ENCODE data around the gene GALNTL6.
"Not testable (repeated sequence)": the region's sequence is repeated elsewhere in the genome, so short reads cannot be mapped to it uniquely, and the experiment has no call there.

Gene GALNTL6

GRCh38 chr4:172411149-172411548 is 597.9 kb downstream of the GALNTL6 start:
- no peak for DNase-seq

- no peak for DNase-seq
These were observed 599.8 kb downstream of the GALNTL6 start for GRCh38 chr4:172412851-172413580.

DNA sequence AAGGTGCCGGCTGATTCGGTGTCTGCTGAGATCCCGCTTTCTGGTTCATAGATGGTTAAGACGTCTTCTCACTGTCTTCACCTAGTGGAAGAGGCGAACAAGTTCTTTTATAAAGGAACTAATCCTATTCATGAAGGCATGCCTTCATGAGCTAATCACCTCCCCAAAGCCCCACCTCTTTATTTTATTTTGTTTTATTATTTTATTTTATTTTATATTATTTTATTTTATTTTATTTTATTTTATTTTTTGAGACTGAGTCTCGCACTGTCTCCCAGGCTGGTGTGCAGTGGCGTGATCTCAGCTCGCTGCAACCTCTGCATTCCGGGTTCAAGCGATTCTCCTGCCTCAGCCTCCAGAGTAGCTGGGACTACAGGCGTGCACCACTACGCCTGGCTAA is 615.8 kb downstream of the GALNTL6 start:
- not testable (repeated sequence) for DNase-seq

DNA sequence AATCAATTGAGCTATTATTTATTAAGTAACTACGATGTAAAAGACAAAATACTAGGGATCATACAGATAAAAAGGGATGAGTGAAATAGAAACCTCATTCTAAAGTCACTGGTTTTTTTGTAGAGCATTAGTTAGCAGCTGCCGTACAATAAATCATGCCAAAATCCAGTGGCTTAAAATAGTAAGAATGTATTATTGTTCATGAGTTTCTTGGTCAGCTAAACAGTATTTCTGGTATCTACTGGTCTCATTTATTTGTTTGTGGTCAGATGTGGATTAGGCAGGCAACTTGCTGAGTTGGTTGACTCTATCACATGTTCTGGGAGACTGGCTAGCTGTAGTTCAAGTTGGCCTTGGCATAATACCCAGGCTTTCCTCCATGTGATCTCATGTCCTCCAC is 667.3 kb downstream of the GALNTL6 start:
- DNase-seq, result no peak

GRCh38 chr4:172481802-172482508 is 668.8 kb downstream of the GALNTL6 start:
- DNase-seq, result no peak

DNA sequence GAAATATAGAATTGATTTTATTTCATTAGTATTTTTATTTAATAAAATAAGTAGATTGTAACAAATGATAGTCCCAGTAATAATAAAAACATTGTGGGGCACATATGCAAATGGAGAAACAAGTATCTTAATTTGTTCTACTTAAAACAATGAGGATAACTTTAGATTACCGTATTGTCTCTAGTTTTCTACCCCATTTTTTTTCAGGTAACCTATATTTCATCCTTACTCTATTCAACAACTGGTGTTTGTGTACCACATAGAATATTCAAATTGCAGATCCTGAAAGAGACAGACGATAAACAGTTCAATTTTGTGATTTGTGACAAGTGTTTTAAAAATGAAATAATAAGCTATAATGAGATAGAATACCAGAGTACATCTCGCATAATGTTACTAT is 671.8 kb downstream of the GALNTL6 start:
- DNase-seq, result no peak

- DNase-seq, result no peak
These were observed 673.3 kb downstream of the GALNTL6 start for GRCh38 chr4:172486531-172486930.

DNA sequence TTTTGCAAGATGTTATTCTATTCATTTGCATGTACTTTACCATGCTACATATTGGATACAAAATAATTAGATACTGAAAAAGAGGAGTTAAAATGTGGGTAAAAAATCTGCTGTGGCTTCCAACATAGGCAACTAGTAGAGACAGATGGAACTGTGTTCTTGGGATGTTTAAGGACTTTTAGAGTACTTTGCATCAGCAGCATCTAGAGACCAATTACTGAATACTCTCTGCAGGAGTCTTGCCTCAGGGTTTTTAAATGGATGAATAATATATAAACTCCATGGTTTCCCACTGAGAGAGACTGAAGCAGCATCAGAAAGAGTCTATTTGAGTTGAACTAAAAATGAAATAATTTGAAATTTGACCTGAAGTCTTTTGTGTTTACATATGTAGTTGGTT is 676.7 kb downstream of the GALNTL6 start:
- DNase-seq, result no peak

DNA sequence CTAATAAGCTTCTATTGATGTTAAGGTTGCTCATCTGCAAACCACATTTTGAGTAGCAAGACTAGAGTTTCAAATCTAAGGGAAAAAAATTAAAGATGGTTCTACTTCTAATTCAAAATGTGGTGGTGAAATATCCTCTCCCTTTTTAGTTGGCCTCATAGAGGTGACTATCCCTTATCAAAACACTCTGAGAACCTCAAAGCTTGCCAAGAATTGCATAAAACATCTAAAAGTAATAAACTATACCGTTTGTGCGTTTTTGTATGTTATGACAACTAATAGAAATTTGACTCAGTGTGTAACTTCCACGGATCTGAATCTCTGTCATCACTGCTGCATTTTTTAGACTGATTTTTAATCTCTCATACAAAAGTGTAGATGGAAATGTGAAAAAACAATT is 682.6 kb downstream of the GALNTL6 start:
- no peak for DNase-seq

- no peak for DNase-seq
These were observed 684.1 kb downstream of the GALNTL6 start for GRCh38 chr4:172497321-172497720.

DNA sequence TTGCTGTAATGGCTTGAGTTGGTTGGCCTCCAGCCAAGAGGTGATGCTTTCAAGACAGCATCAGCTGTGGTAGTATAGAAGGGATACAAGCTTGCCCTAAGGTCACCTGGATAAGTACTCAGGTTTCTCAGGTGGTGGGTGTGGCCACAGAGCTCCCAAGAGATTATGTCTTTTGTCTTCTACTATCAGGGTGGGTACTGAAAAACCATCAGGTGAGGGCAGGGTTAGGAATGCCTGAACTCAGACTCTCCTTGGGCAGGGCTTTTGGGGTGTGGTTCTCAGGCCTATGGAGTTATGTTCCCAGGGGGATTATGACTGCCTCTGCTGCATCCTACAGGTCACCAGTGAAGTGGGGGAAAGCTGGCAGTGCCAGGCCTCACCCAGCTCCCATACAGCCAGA is 700.8 kb downstream of the GALNTL6 start:
- no peak for DNase-seq

DNA sequence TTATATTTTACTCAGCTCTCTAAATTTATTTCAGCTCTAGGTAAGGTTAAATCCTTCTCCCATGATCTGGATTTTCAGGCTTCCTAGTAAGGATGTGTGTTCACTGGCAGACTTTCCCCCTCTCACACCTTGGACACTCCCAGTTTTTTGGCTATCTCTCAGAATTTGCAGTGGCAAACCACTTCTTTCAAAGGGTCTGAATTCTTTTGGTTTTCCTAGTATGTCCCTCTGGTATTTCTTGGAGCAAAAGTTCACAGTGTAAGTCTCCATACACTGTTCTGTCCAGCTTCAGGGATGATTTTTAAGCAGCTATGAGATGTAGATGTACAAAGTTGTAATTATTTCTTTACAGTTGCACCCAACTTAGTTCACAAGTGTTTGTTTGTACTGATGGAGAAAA is 701.6 kb downstream of the GALNTL6 start:
- DNase-seq, result no peak

DNA sequence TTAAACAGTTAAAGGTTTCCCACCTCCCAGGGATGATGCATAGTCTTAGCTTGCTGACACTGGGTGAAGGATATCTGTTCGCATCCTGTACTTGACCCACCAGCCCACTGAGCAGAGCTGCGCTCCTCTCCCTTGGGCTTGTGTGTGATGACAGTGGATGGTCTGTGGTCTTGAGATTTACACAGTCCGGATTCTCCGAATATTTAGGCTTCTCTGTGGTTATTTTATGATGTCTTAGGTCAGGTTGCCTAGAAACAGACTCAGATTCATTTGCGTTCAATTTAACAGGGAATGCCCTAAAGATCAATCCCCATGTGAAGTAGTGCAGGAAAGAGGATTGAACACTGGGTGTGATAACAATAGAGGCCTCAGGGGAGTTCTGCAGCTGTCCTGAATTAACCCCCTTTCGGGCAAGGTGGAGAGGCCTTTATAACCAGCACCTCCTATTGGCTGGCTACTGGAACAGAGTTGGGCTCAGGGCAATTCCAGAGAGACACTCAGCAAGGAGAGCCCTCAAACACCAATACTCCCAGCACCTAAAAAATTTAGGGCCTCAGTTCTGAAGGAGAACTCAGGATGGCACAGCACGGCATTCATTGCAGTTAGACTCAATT is 702.2 kb downstream of the GALNTL6 start:
- DNase-seq, result no peak

GRCh38 chr4:172517391-172517790 is 704.2 kb downstream of the GALNTL6 start:
- no peak for DNase-seq

- no peak for DNase-seq
These were observed 708.0 kb downstream of the GALNTL6 start for GRCh38 chr4:172521248-172521647.

DNA sequence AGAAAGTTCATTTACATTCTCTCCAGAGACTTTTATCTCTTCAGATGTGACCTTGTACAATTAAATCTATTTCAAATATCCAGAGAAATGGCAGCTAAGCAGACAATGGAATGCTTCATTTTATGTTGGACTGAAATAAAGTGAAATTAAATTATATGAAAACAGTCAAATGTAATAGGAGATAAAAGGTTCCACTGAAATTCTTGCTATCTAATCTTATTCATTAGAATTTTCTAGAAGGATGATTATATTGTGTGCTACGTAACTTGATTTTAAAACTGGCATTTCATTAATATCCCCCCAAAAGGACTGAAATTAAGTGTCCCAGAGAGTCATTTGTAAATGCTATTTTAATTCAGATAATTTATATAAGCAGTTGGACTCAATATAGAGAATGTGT is 708.5 kb downstream of the GALNTL6 start:
- DNase-seq, result no peak

- no peak for DNase-seq
These were observed 730.0 kb downstream of the GALNTL6 start for GRCh38 chr4:172543249-172543648.

DNA sequence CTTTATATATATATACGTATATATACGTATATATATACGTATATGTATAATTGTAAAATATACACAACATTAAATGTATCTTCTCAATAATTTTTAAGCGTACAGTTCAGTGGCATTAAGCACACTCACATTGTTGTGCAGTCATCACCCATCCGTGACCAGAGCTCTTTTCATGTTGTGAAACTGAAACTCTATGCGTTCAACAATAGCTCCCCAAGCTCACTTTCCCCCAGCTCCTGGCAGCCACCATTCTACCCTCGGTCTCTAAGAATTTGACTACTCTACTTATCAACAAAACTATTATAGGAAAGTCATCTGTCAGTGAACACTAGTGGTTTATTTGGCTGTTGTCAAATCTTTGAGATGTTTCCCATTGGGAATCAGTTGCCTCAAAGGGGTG is 733.6 kb downstream of the GALNTL6 start:
- DNase-seq, result no peak

GRCh38 chr4:172547724-172548123 is 734.5 kb downstream of the GALNTL6 start:
- DNase-seq, result no peak

GRCh38 chr4:172553216-172553615 is 740.0 kb downstream of the GALNTL6 start:
- DNase-seq, result no peak

GRCh38 chr4:172554588-172554987 is 741.4 kb downstream of the GALNTL6 start:
- DNase-seq, result no peak

- no peak for DNase-seq
These were observed 742.5 kb downstream of the GALNTL6 start for GRCh38 chr4:172555725-172556124.

GRCh38 chr4:172573899-172574298 is 760.7 kb downstream of the GALNTL6 start:
- no peak for DNase-seq

DNA sequence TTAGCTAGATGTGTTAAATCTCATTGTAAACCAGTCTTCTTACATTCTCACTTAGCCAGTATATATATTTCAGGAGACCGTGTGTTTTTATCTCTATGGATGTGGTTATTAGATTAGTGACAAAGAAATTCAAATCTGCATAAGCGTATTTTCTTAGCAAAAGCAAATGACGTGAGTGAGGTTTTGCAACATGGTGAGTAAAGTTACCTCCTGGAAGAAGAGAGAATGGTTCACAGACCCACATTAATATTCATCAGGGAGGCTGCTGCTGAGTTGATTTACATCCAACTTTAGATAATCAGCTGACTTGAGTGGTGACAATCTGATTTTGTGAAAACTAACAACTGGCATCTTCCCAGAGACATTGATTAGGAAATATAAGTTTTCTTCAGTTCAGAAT is 765.5 kb downstream of the GALNTL6 start:
- DNase-seq, result no peak

Data from activated T-cell treated with anti-CD3 and anti-CD28 coated beads, Interleukin-2, amount 50 U/mL, for 48 hours (primary cell).